Mesenchymal stem cell (in vitro differentiated cells and primary cell): ENCODE data around the gene PSMG4.

ENCODE experiments used
- DNase-seq: peaks from one replicate; pipeline ENCODE4 v3.0.0-alpha.2; 2013
- H2AFZ ChIP-seq: one replicate; pipeline ENCODE4 v1.6.1; 2013; ENCODE audit warnings: low read depth, mild to moderate bottlenecking, control low read depth, inconsistent platforms, low read length, moderate library complexity
- H2AK5ac ChIP-seq: 2 replicates; pipeline ENCODE4 v1.6.1; 2013; ENCODE audit warnings: low read length, moderate library complexity, mild to moderate bottlenecking, inconsistent platforms; ENCODE audit not compliant: severe bottlenecking
- H2BK120ac ChIP-seq: one replicate; pipeline ENCODE4 v1.6.1; 2013; ENCODE audit warnings: low read depth, mild to moderate bottlenecking, inconsistent platforms, low read length, moderate library complexity
- H2BK12ac ChIP-seq, 2 experiments: one replicate each; pipeline ENCODE4 v1.6.1; 2013; ENCODE audit warnings: inconsistent platforms in 2 of 2, low read length in 2 of 2, mild to moderate bottlenecking in 2 of 2, moderate library complexity in 2 of 2, control low read depth in 1 of 2
- H2BK15ac ChIP-seq: one replicate; pipeline ENCODE4 v1.6.1; 2013; ENCODE audit warnings: mild to moderate bottlenecking, low read depth, inconsistent platforms; ENCODE audit not compliant: poor library complexity, severe bottlenecking
- H2BK5ac ChIP-seq: 2 replicates; pipeline ENCODE4 v1.6.1; 2013; ENCODE audit warnings: low read depth, mild to moderate bottlenecking, low read length, control low read depth, inconsistent platforms; ENCODE audit not compliant: poor library complexity, severe bottlenecking
- H3K14ac ChIP-seq, 2 experiments: one replicate each; pipeline ENCODE4 v1.6.1; 2013; ENCODE audit warnings: inconsistent platforms in 2 of 2, low read length in 2 of 2, control low read depth in 1 of 2, mild to moderate bottlenecking in 1 of 2, moderate library complexity in 1 of 2
- H3K18ac ChIP-seq, 2 experiments: one replicate each; pipeline ENCODE4 v1.6.1; 2013; ENCODE audit warnings: inconsistent platforms in 2 of 2, low read length in 2 of 2, control low read depth in 1 of 2, low read depth in 1 of 2, mild to moderate bottlenecking in 1 of 2
- H3K23ac ChIP-seq, 2 experiments: one replicate each; pipeline ENCODE4 v1.6.1; 2013; ENCODE audit warnings: inconsistent platforms in 2 of 2, low read length in 2 of 2, mild to moderate bottlenecking in 2 of 2, moderate library complexity in 2 of 2, control low read depth in 1 of 2
- H3K27ac ChIP-seq: 2 replicates; pipeline ENCODE4 v1.5.1; 2013; ENCODE audit warnings: mild to moderate bottlenecking, moderate library complexity, low read length, control low read depth, inconsistent platforms; ENCODE audit not compliant: poor library complexity, severe bottlenecking
- H3K27me3 ChIP-seq, 2 experiments: 2 replicates each; pipeline versions ENCODE4 v1.6.1 to v1.7.0; 2013; ENCODE audit warnings: low read length in 2 of 2, mild to moderate bottlenecking in 2 of 2, moderate library complexity in 2 of 2, control low read depth in 1 of 2, inconsistent platforms in 1 of 2; ENCODE audit not compliant: control insufficient read depth in 1 of 2, insufficient read depth in 1 of 2
- H3K36me3 ChIP-seq, 2 experiments: 2 replicates each; pipeline versions ENCODE4 v1.6.1 to v1.7.0; 2013; ENCODE audit warnings: low read length in 2 of 2, control low read depth in 1 of 2, inconsistent platforms in 1 of 2, low read depth in 1 of 2, mild to moderate bottlenecking in 1 of 2; ENCODE audit not compliant: insufficient read depth in 2 of 2, control insufficient read depth in 1 of 2
- H3K4ac ChIP-seq, 2 experiments: one replicate each; pipeline ENCODE4 v1.6.1; 2013; ENCODE audit warnings: inconsistent platforms in 2 of 2, low read length in 2 of 2, mild to moderate bottlenecking in 2 of 2, moderate library complexity in 2 of 2, control low read depth in 1 of 2, low read depth in 1 of 2
- H3K4me1 ChIP-seq: 2 replicates; pipeline ENCODE4 v1.6.1; 2013; ENCODE audit warnings: low read depth, low read length, control low read depth; ENCODE audit not compliant: control insufficient read depth, insufficient read depth
- H3K4me2 ChIP-seq: 2 replicates; pipeline ENCODE4 v1.6.1; 2013; ENCODE audit warnings: low read length, mild to moderate bottlenecking, inconsistent platforms; ENCODE audit not compliant: poor library complexity, severe bottlenecking
- H3K4me3 ChIP-seq, 2 experiments: 2 replicates each; pipeline versions ENCODE4 v1.5.1 to v1.7.0; 2013; ENCODE audit warnings: low read length in 2 of 2, mild to moderate bottlenecking in 2 of 2, control low read depth in 1 of 2, low read depth in 1 of 2; ENCODE audit not compliant: insufficient read depth in 1 of 2
- H3K79me1 ChIP-seq: replicated peaks from 2 replicates; pipeline ENCODE4 v1.6.1; 2013; ENCODE audit warnings: mild to moderate bottlenecking, control low read depth, low read length, inconsistent platforms; ENCODE audit not compliant: poor library complexity, severe bottlenecking
- H3K9ac ChIP-seq: 2 replicates; pipeline ENCODE4 v1.7.0; 2013; ENCODE audit warnings: mild to moderate bottlenecking, low read length, moderate library complexity
- H3K9me3 ChIP-seq: 2 replicates; pipeline ENCODE4 v1.7.0; 2013; ENCODE audit warnings: mild to moderate bottlenecking, low read length; ENCODE audit not compliant: control insufficient read depth
- H4K8ac ChIP-seq: one replicate; pipeline ENCODE4 v1.6.1; 2013; ENCODE audit warnings: inconsistent platforms, mild to moderate bottlenecking, low read length, moderate library complexity
- H4K91ac ChIP-seq: one replicate; pipeline ENCODE4 v1.6.1; 2013; ENCODE audit warnings: mild to moderate bottlenecking, low read length, inconsistent platforms
- WGBS: methylation state at CpG from one replicate; pipeline ENCODE4 v1.1.7; 2013; ENCODE audit warnings: mixed read lengths; 5-methylcytosine and 5-hydroxymethylcytosine counted together

PSMG4 gene

DNA sequence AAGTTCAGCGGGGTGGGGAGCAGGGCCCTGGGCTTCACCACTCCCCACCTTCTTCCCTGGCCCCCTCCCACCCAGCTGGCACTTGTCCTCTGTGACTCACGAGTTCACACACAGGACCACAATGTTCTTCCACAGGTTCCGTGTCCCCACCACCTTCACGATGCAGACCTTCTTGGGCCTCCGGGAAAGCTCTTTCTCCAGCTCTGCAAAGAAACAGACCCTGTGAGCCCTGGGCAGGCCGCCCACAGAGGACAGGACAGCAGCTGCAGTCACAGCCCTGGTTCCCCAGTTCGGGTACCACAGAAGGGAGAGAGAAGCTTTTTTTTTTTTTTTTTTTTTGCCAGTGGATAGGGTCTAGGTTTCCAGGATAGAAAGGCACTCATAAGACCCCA, 30.9 kb downstream of the PSMG4 start:
- Histone ChIP-seq H4K8ac (no peak overlapping the region), H2AFZ (no peak overlapping the region), H3K79me1 (no peaks in the 10 kb centered on the region), H2BK15ac (no peak overlapping the region), H2BK12ac (no peak overlapping the region), H3K9me3 (no peaks in the 10 kb centered on the region), H2AK5ac (no peak overlapping the region), H3K4me3 (no peak overlapping the region), H3K4me2 (no peak overlapping the region), H3K23ac (no peak overlapping the region), H3K18ac (no peak overlapping the region), H3K27ac (no peak overlapping the region), H3K4ac (no peak overlapping the region), H2BK120ac (no peak overlapping the region), H3K27me3 (no peaks in the 10 kb centered on the region), H2BK5ac (no peak overlapping the region), H3K36me3 (peaks cover 6 to 90% of the 10 kb centered on the region in 2 experiments), H4K91ac (no peak overlapping the region), H3K4me1 (peaks cover 6% of the 10 kb centered on the region), H3K9ac (no peak overlapping the region), H3K14ac (no peak overlapping the region)
- WGBS, result 89% methylated on average over 7 of the region's 7 CpGs
- no peak for DNase-seq

DNA sequence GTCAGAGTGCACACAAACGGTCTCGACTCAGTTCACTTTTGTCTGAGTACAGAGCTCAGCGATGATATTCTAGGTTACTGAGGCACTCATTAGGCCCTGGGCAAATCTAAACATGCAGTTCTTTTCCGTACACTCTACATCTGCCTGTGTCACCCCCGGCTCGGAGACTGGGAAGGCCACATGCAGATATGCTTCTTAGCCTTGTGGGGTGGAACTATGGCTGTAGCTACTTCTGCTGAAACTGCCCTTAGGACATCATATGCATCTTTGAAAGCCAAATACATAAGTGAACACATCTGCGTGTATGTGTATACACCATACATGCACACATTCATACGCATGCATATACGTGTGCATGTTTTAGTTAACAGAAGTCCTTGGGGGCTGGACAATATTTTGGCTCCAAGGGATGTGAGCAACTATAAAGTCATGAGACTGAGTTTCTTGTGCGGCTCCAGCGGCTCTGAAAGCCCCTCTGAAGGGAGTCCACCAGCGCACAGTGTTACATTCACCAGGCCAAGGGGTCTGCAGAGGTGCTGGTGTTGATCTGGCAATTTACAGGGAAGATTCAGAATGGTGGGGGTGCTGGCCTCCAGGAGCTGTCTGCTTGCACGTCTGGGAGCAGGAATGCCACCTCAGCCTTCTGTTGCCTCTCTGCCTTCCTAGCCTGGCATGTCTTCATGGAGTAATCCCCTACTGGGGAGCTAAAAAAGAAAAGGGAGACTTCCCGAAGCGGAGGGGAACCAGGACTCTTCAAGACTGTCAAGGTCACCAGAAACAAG, 31.6 kb downstream of the PSMG4 start:
- Histone ChIP-seq H3K23ac (no peak overlapping the region), H4K91ac (no peak overlapping the region), H3K27ac (no peak overlapping the region)

DNA sequence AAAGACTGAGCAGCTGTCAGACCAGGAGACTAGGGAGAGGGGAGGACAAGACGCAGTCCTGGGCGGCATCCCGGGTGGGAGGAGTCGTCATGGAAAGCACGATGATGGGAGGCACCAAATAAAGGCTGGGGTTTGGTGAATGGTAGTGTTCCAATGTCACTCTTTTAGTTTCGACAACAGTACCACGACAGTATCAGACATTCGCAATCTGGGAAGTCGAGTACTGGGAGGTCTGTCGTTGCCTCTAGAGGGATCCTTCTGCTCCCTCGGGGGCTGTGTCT, 32.1 kb downstream of the PSMG4 start:
- H3K4ac ChIP-seq, result no peak overlapping the region
- no peak overlapping the region for H3K4me2 ChIP-seq
- H3K9ac ChIP-seq, result no peak overlapping the region
- no peak overlapping the region for H2BK5ac ChIP-seq
- WGBS, result 97% methylated on average over 11 of the region's 11 CpGs
- H3K79me1 ChIP-seq, result no peaks in the 10 kb centered on the region
- H3K23ac ChIP-seq, result no peak overlapping the region
- H3K14ac ChIP-seq, result no peak overlapping the region
- H2AK5ac ChIP-seq, result no peak overlapping the region
- H3K4me3 ChIP-seq, result no peak overlapping the region
- no peak overlapping the region for H2BK12ac ChIP-seq
- H3K27ac ChIP-seq, result no peak overlapping the region
- no peak overlapping the region for H2BK15ac ChIP-seq
- no peak overlapping the region for H4K91ac ChIP-seq
- no peak overlapping the region for H2BK120ac ChIP-seq
- H3K27me3 ChIP-seq, result no peaks in the 10 kb centered on the region
- no peak overlapping the region for H3K18ac ChIP-seq
- H3K4me1 ChIP-seq, result peaks cover 6% of the 10 kb centered on the region
- DNase-seq, result no peak
- no peaks in the 10 kb centered on the region for H3K9me3 ChIP-seq
- H3K36me3 ChIP-seq, result peaks cover 4 to 90% of the 10 kb centered on the region in 2 experiments
- H4K8ac ChIP-seq, result no peak overlapping the region
- no peak overlapping the region for H2AFZ ChIP-seq

More for the DNA sequence above, 31.6 kb downstream of the PSMG4 start:
- 94% methylated on average over 15 of the region's 15 CpGs for WGBS
- Histone ChIP-seq H2BK5ac (no peak overlapping the region), H3K9me3 (no peaks in the 10 kb centered on the region), H3K18ac (no peak overlapping the region), H3K14ac (no peak overlapping the region), H3K4me1 (peaks cover 6% of the 10 kb centered on the region), H3K4me2 (no peak overlapping the region), H2BK12ac (no peak overlapping the region), H3K4me3 (no peak overlapping the region), H2AFZ (no peak overlapping the region), H3K36me3 (peaks cover 6 to 90% of the 10 kb centered on the region in 2 experiments), H4K8ac (no peak overlapping the region), H3K4ac (no peak overlapping the region), H2BK120ac (no peak overlapping the region), H3K79me1 (no peaks in the 10 kb centered on the region), H3K9ac (no peak overlapping the region), H2AK5ac (no peak overlapping the region), H2BK15ac (no peak overlapping the region), H3K27me3 (no peaks in the 10 kb centered on the region)
- DNase-seq, result no peak

DNA sequence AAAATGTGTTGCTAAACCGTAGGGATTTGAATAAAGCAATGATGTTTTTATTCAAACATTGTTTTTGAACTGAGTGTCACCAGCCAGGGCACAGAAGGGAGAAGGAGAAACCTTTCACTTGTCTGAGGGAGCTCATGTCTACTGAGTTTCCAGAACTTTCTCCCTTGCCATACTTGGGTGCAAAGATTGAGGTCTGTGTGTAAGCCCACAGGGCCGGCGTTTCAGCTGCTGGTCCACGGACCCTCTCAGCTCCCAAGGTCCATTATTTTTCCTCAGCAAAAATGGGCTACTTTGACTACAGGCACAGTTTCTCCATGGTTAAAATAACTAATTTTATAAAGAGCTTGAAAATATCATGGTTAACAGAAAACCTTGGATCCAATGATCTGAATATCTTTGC, 32.6 kb downstream of the PSMG4 start:
- Histone ChIP-seq H3K4me1 (peaks cover 6% of the 10 kb centered on the region), H2BK12ac (no peak overlapping the region), H3K27me3 (no peaks in the 10 kb centered on the region), H3K18ac (no peak overlapping the region), H3K4me2 (no peak overlapping the region), H4K91ac (no peak overlapping the region), H2BK5ac (no peak overlapping the region), H3K4ac (no peak overlapping the region), H3K9ac (no peak overlapping the region), H3K9me3 (no peaks in the 10 kb centered on the region), H3K23ac (no peak overlapping the region), H2BK120ac (no peak overlapping the region), H3K14ac (no peak overlapping the region), H3K36me3 (peaks cover 4 to 92% of the 10 kb centered on the region in 2 experiments), H3K27ac (no peak overlapping the region), H4K8ac (no peak overlapping the region), H2AFZ (no peak overlapping the region), H3K79me1 (no peaks in the 10 kb centered on the region), H2AK5ac (no peak overlapping the region), H3K4me3 (no peak overlapping the region), H2BK15ac (no peak overlapping the region)
- DNase-seq, result no peak
- WGBS, result 95% methylated on average over 1 of the region's 4 CpGs
